HG02981 (cell line): Measurements from ENCODE around the gene TRIM25.

Source experiments
- ATAC-seq: cut with Tn5 transposase; IDR thresholded peaks from one replicate; pipeline ENCODE4 v1.9.1; 2021; ENCODE audit warnings: mild to moderate bottlenecking, moderate library complexity; ENCODE audit not compliant: unreplicated experiment

The TRIM25 gene

GRCh38 chr17:56926704-56927103 is 12.9 kb upstream of the TRIM25 start:
- no peak for ATAC-seq

GRCh38 chr17:56926270-56926669 is 12.4 kb upstream of the TRIM25 start:
- no peak for ATAC-seq

DNA sequence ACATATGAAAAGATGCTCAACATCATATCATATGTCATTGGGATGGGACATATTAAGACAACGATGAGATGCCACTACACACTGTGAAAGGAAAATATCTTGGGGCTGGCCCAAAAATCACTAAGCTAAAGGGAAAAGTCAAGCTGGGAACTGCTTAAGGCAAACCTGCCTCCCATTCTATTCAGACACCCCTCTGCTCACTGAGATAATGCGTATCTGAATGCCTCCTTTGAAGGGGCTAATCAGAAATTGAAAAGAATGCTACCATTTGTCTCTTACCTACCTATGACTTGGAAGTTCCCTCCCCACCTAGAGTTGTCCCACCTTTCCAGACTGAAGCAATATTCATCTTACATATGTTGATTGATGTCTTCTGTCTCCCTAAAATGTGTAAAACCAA is 11.2 kb upstream of the TRIM25 start:
- no peak for ATAC-seq

DNA sequence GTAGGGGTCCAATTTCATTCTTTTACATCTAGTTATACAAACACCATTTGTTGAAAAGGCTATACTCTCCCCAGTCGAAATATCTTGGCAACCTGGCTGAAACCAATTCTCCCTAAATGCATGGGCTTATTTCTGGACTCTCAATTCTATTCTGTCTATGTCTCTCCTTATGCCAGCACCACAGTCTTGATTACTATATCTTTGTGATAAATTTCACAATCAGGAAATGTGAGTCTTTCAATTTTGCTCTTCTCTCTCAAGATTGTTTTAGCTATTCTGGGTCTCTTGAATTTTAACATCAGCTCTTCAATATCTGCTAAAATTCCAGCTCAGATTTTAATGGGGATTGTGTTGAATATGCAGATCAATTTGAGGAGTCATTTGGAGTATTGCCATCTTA is 5.9 kb upstream of the TRIM25 start:
- no peak for ATAC-seq

- no peak for ATAC-seq
These were observed 5.1 kb upstream of the TRIM25 start for GRCh38 chr17:56918916-56919315.

DNA sequence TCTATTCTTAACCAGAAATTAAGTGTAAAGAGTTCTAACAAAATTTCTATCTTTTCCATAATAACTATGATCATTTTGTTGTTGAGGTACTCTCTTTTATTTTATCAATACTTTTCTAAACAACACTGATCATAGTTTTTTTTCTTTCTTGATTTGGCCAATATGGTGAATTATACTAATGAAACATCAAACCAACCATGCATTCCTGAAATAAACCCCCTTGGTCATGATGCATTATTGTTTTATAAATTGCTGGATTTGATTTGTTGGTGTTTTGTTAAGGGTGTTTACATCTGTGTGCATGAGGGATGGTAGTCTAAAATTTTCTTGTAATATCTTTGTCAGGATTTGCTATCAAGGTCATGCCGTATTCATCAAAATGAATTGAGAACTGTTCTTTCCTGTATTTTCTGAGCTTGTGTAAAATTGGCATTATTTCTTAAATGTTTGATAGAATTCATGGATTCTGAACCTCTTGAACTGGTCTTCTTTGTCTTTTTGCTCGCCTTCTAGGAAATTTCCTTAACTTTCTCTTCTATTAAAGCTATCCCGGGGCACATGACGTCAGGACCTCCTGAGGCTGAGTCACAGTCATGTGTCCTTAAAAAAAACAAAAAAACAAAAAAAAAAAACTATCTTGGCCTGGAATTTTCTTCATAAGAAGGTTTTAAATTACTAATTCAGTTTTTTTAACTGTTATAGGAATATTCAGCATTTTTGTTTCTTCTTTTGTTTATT is 3.9 kb upstream of the TRIM25 start:
- no peak for ATAC-seq

DNA sequence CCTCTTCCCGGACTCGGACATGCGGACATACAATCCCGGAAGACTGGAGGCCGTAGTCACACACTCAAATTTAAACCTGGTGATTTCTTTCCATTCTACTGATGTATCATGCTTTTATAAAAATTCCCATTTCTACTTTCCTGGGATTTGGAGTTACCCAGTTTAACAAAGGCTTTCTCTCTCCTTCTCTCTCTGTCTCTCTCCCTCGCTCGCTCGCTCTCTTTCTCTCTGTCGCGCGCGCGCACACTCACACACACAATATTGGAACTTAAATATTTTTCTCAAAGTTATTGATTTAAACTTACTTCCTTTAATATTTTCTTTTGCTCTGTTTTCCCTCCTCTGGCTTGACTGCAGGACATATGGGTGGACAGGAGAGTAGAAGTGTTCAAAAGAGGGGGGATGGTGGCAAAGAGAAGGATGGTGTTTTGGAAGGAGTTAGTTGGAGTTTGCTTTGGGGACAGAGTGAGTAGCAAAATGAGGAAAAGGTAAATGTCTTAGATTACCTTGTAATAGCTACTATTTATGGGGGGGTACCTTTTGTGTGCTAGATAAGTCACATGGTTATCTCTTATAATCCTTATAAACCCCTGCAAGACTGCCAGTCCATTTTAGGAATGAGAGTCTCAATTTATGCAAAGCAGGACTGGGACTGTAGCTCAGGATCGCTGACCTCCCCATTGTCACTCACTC is 878 bp upstream of the TRIM25 start:
- ATAC-seq, result no peak

- ATAC-seq, result peak; percentile 32
These were observed 439 bp downstream of the TRIM25 start for GRCh38 chr17:56913353-56913866.

- no peak for ATAC-seq
These were observed 893 bp downstream of the TRIM25 start for GRCh38 chr17:56913000-56913311.

GRCh38 chr17:56912105-56912999 is 1.5 kb downstream of the TRIM25 start:
- ATAC-seq, result no peak

DNA sequence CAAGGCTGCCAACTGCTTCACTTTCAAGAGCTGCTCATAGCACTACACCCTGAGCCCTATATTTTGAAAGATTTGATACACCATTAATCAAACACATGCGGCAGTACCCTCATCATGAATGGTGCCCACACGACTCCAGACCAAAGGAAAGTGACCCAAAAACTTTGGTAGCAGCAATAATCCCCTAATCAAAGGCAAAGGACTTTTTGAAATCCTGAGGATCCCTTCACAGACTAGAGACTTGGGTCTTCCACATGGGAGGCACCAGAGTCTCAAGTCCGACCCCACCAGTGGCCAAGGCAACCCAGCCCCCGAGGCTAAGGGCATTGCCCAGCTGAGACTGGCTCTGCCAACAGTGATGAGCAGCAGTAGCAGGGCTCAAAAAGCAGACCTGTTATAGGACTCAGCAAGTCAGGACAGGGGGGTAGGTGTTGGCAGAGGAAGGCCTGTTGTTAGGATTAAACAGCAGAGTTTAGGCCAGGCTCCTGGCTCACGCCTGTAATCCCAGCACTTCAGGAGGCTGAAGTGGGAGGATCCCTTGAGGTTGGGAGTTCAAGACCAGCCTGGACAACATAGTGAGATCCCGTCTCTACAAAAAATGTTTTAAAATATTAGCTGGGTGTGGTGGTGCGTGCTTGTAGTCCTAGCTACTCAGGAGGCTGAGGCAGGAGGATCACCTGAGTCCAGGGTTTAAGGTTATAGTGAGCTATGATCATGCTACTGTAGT is 3.2 kb downstream of the TRIM25 start:
- ATAC-seq, result no peak

- no peak for ATAC-seq
These were observed 3.9 kb downstream of the TRIM25 start for GRCh38 chr17:56909742-56910508.

- peak; percentile 90 for ATAC-seq
These were observed 5.8 kb downstream of the TRIM25 start for GRCh38 chr17:56908001-56908542.

GRCh38 chr17:56903560-56903959 is 10.3 kb downstream of the TRIM25 start:
- no peak for ATAC-seq

DNA sequence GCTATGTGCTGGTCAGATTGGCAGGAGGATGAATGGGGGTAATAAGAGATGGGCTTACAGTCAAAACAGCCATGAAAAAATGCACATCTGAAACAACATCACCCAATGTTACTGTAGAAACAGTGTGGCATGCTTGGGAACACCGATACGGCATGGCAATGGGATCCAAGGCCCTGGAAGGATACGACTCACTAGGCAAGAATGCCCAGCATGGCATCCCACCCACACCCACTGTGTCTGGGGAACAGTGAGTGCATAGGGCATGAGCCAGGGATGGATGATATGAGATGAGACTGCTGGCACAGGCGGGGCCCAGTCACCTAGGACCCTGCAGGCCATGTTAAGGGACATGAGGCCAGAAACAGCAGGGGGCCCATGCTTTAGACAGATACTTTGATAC is 11.5 kb downstream of the TRIM25 start:
- no peak for ATAC-seq

DNA sequence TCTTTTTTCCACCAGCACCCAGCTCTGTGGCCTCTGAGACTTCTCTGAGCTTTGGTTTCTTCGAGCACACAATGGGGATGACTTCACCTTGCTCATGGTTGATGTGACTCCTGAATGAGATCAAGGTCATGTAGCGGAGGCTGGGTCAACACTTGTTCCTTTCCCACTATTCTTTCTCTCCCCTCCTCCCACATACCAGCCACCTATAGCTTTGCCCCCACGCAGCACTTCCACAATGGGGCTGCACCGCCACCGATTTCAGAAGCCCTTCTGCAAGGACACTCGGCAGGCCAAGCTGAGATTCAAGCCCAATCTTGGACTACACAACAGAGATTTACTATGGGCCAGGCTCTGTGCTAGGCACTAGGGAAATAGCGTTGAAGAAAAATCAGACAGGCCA is 14.4 kb downstream of the TRIM25 start:
- ATAC-seq, result no peak

- ATAC-seq, result no peak
These were observed 15.0 kb downstream of the TRIM25 start for GRCh38 chr17:56898874-56899273.

DNA sequence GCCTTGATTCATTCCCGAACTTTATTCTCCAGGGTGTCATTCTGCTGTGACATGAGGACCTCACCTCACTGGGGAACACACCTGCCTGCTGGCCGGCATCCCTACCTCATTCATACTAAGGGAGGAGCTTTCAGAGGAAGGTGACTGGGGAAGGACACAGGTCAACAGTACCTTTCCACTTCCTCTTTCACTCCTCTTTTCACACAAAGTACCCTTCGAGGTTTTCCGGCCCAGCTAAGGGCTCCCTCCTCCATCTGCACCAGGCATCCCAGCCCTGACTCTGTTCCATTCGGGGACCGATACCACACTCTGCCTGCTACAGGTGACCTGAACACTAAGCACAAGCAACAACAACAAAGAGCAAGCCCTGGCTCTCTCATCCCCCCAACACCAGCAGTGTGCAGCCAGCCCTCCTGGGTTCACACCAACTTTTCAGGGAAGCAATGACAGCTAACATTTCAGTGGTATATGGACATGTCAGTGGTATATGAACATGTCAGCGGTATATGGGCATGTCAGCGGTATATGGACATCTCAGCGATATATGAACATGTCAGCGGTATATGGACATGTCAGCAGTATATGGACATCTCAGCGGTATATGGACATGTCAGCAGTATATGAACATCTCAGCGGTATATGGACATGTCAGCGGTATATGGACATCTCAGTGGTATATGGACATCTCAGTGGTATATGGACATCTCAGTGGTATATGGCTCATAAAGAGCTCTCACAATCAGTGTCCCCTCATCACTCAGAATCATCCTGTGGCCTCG is 16.0 kb downstream of the TRIM25 start:
- ATAC-seq, result no peak

- ATAC-seq, result no peak
These were observed 16.9 kb downstream of the TRIM25 start for GRCh38 chr17:56896968-56897359.
